ENCODE measurements around the gene TMIGD2.
"Not testable (repeated sequence)": the region's sequence is repeated elsewhere in the genome, so short reads cannot be mapped to it uniquely, and the experiment has no call there.

TMIGD2 gene

DNA sequence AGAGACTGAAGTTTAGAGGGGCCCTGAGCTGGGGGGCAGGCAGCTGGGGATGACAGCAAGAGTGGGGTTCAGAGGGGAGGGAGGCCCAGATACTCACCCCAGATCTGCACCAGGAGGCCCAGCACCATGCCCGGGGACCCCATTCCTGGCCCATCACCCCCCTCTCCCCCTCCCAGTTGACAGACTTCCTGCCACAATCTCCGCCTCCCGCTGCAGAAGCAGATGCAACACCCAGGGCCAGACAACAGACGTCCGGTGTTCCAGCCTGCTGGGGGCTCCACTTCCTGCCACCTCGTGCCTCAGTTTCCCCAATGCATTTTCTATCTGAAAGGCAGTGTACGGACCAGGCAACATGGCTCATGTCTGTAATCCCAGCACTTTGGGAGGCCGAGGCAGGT is at the start of gene TMIGD2:
TSS of gene TMIGD2 (minus strand) at position 147 of the 398 bp plus-strand sequence. CDS start at position 143, 4 bp downstream.
- no peak for DNase-seq (ENCODE audit: low read depth in 1 of 2, low spot score in 1 of 2)
- in situ Hi-C loops (cut with HindIII; ENCODE audit: low pct_unique_long_range_greater_than_20kb, low sequenced_read_pairs): no loop called here
- no peak for TF ChIP-seq JUND (IDR thresholded peaks at IDR 0.05; ENCODE audit: low read depth)

- in situ Hi-C loops (cut with HindIII; ENCODE audit: low pct_unique_long_range_greater_than_20kb, low sequenced_read_pairs): no loop called here
- no peak for DNase-seq (ENCODE audit: low read depth in 1 of 2, low spot score in 1 of 2)
- no peak for TF ChIP-seq JUND (IDR thresholded peaks at IDR 0.05; ENCODE audit: low read depth)
Measured at GRCh38 chr19:4350726-4351125, 48.5 kb upstream of the TMIGD2 start.

DNA sequence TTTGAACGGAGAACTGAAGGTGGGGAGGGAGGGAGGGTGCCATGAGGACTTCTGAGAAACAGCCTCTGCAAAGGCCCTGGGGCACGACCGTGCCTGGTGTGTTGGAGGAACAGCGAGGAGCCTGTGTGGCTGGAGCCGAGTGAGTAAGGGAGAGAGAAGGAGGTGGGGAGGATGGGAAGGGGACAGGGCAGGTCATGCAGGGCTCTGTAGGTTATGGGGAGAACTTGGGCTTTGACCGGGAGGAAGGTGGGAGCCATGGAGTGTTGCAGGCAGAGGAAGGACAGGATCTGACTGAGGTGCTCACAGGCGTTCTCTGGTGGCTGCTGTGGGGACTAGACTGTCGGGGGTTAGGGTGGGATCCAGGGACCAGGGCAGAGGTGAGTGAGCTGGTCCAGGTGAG is 47.9 kb upstream of the TMIGD2 start:
- in situ Hi-C loops (cut with HindIII; ENCODE audit: low pct_unique_long_range_greater_than_20kb, low sequenced_read_pairs): no loop called here
- no peak for TF ChIP-seq JUND (IDR thresholded peaks at IDR 0.05; ENCODE audit: low read depth)
- DNase-seq (ENCODE audit: low read depth in 1 of 2, low spot score in 1 of 2): no peak

DNA sequence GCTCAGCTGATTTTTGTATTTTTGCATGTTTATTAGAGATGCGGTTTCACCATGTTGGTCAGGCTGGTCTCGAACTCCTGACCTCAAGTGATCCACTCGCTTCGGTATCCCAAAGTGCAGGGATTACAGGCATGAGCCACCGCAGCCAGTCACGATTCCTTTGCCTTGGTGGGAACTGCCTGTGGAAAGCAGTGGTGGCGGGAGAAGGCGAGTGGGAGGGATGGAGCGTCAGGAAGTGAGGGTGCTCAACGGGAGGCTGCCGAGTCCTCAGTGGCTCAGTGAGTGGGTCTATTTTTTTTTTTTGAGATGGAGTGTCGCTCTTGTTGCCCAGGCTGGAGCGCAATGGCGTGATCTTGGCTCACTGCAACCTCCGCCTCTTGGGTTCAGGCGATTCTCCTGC is 47.0 kb upstream of the TMIGD2 start:
- in situ Hi-C loops (cut with HindIII; ENCODE audit: low pct_unique_long_range_greater_than_20kb, low sequenced_read_pairs); DNase-seq (ENCODE audit: low read depth in 1 of 2, low spot score in 1 of 2): not testable (repeated sequence)

- in situ Hi-C loops (cut with HindIII; ENCODE audit: low pct_unique_long_range_greater_than_20kb, low sequenced_read_pairs): no loop called here
- DNase-seq (ENCODE audit: low read depth in 1 of 2, low spot score in 1 of 2): no peak
- TF ChIP-seq JUND (IDR thresholded peaks at IDR 0.05; ENCODE audit: low read depth): no peak
Measured at GRCh38 chr19:4347521-4347920, 45.3 kb upstream of the TMIGD2 start.

DNA sequence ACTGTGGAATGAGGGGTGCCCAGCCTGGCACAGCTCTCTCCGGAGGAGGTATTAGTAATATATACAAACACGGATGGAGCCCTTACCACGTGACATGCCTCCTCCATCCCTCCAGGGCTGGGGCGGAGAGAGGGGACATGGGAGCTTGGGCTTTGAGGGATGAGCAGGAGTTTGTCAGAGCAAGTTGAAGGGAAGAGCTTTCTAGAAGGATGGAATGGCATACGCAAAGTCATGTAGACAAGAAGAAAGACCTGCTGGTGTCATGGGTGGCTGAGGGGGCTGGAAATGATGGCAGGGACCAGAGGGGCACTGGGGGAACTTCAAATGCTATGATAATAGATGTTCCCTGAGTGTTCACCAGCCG is 43.8 kb upstream of the TMIGD2 start:
- in situ Hi-C loops (cut with HindIII; ENCODE audit: low pct_unique_long_range_greater_than_20kb, low sequenced_read_pairs): no loop called here
- DNase-seq (ENCODE audit: low read depth in 1 of 2, low spot score in 1 of 2): no peak
- no peak for TF ChIP-seq JUND (IDR thresholded peaks at IDR 0.05; ENCODE audit: low read depth)

GRCh38 chr19:4345342-4346019 is 43.3 kb upstream of the TMIGD2 start:
- in situ Hi-C loops (cut with HindIII; ENCODE audit: low pct_unique_long_range_greater_than_20kb, low sequenced_read_pairs): no loop called here

GRCh38 chr19:4343370-4344307 is 41.5 kb upstream of the TMIGD2 start, which contains the start of gene MPND:
Gene MPND (plus strand): TSS chr19:4343562. CDS start chr19:4343594, 32 bp downstream.
- peak; percentile 47 to 88 for DNase-seq (ENCODE audit: low read depth in 1 of 2, low spot score in 1 of 2)
- no peak for TF ChIP-seq JUND (IDR thresholded peaks at IDR 0.05; ENCODE audit: low read depth)
- in situ Hi-C loops (cut with HindIII; ENCODE audit: low pct_unique_long_range_greater_than_20kb, low sequenced_read_pairs): no loop called here

More at GRCh38 chr19:4345342-4346019, 43.3 kb upstream of the TMIGD2 start:
- no peak for DNase-seq (ENCODE audit: low read depth in 1 of 2, low spot score in 1 of 2)
- TF ChIP-seq JUND (IDR thresholded peaks at IDR 0.05; ENCODE audit: low read depth): no peak

- in situ Hi-C loops (cut with HindIII; ENCODE audit: low pct_unique_long_range_greater_than_20kb, low sequenced_read_pairs): no loop called here
- TF ChIP-seq JUND (IDR thresholded peaks at IDR 0.05; ENCODE audit: low read depth): no peak
- peak; percentile 82 to 100 for DNase-seq (ENCODE audit: low read depth in 1 of 2, low spot score in 1 of 2)
Measured at GRCh38 chr19:4342615-4343369, 40.6 kb upstream of the TMIGD2 start.

- in situ Hi-C loops (cut with HindIII; ENCODE audit: low pct_unique_long_range_greater_than_20kb, low sequenced_read_pairs): no loop called here
Measured at GRCh38 chr19:4342314-4342614, 40.1 kb upstream of the TMIGD2 start.

DNA sequence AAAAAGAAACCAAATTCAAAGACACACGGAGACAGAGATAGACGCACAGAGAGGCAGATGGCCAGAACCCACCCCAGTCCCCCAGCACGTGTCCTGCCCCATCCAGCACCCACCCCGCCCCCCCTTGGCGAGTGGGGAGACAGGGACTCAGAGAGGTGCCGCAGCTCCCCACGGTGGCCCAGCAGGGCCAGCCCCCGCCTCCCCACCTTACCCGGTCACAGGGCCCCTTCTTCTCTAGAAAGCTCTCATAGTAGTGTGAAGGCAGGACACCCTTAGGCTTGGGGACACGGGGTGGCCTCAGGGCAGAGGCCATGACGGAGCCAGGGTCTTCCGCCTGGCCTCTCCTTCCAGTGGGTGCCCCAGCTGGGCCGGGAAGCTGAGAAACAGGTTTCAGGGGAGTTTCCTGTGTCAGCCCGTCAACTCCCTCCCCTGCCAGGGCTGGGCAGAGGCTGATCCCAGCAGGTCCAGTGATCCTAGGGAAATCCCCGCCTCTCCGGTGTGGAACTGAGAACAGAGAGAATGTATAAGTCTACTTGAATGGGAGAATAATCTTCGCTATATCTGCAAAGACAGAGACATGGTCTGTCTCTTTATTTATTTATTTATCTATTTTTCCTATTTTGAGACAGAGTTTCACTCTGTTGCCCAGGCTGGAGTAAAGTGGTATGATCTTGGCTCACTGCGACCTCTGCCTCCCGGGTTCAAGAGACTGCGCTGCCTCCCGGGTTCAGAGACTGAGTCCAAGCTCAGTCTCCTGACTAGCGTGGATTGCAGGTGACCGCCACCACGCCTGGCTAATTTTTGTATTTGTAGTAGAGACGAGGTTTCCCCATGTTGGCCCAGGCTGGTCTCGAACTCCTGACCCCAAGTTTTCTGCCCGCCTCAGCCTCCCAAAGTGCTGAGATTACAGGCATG is 36.5 kb upstream of the TMIGD2 start, which contains the start of gene STAP2:
TSS of gene STAP2 (minus strand) at position 387 of the 915 bp plus-strand sequence. CDS start at position 313, 74 bp downstream.
- TF ChIP-seq JUND (IDR thresholded peaks at IDR 0.05; ENCODE audit: low read depth): no peak
- in situ Hi-C loops (cut with HindIII; ENCODE audit: low pct_unique_long_range_greater_than_20kb, low sequenced_read_pairs): no loop called here
- DNase-seq (ENCODE audit: low read depth in 1 of 2, low spot score in 1 of 2): peak; percentile 35 to 82

More at GRCh38 chr19:4342314-4342614, 40.1 kb upstream of the TMIGD2 start:
- no peak for DNase-seq (ENCODE audit: low read depth in 1 of 2, low spot score in 1 of 2)
- no peak for TF ChIP-seq JUND (IDR thresholded peaks at IDR 0.05; ENCODE audit: low read depth)

Measured in T47D (cell line).